ENCODE measurements around the gene KRTAP10-12. TPM values are rescaled to one million over a fixed set of nuclear protein-coding genes. Genes with fewer than 3 reads are reported as not detected.

The KRTAP10-12 gene
- polyA plus RNA-seq, 1 donor: not detected

DNA sequence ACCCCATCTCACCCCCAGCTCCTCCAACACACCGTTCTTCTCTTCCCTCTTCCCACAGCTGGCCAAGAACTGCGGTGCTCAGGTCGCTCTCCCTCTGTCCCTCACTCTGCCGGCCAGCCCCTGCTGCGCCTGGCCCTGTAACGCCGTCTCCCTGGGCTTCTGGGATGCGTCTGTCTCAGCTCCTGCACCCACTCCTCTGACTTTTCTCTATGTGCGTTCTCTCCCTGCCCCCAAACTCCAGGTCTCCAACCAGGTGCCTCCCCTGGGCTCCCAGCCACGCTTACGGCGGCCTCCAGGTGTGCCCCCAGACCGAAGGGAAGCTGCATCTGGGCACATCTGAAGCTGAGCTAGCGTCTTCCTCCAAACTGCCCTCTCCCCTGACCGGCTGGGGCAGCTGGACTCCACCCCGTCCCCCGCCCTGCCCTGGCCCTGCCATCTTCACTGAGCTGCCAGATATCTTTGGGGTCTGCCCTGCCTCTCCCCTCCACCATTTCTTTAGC is 2.6 kb downstream of the KRTAP10-12 start:
- no peak for DNase-seq

DNA sequence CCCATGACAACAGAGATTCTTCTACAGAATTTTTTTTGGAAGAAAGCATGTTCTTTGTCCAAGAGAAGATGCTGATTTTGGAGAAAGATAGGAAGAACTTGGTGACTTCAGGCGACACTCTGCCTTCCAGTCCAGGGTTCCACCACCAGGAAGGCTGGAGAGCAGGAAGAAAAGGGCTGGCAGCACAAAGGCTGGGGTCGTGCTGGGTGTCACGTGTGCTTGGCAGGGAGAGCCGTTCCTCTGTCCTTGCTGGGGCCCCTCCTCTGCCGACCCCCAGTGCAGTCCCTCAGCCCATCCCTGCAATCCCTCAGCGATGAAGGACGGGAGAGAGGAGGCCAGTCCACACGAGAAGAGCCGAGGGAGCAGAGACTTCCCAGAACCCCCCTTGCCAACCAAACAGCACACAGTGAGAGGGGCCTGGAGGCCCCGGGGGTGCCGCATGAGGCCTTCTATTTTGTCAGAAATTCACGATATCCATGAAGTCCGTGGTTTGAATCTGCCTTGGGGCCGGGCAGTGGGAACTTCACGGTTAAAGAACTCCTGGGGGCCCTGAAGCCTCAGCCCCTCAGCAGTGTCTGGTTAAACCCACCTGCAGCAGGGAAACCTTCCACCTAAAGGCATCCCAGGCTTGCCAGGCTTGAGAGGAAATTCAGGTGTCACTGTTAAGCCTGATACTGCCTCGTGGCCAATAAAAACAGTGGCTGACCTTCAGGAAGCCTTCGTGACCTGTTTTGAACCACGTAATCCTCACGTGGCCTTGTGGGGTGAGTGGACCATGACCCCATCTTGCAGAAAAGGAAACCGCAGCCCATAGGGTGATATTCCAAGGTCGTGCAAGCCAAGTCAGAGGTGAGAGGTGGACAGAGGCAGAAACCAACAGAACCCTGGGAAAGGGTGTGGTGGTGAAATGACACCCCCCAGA is 3.4 kb downstream of the KRTAP10-12 start:
- no peak for DNase-seq

DNA sequence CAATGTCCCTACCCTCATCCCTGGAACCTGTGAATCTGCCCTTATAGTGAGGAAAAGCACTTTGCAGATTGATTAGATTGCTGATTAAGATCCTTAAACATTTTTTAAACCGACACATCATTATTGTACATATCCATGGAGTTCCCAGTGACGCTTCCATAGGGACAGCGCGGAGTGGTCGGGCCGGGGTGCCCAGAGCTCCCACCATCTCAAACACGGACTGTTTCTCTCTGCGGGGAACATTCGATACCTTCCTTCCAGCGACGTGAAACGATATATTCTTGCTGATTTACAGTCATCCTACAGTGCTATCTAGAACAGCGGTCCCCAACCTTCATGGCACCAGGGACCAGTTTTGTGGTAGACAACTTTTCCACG is 4.0 kb downstream of the KRTAP10-12 start:
- DNase-seq: no peak

DNA sequence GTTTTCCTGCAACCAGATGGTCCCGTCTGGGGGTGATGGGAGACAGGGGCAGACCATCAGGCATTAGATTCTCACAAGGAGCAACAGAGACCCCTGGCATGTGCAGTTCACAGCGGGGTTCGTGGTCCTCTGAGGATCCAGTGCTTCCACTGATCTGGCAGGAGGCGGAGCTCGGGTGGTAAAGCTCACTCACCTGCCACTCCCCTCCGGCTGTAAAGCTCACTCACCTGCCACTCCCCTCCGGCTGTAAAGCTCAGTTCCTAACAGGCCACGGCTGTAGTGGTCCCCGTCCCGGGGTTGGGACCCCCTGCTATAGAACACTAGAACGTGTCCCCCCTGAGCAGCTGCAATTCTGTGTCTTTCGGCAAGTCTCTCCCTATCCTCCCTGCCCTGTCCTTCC is 4.6 kb downstream of the KRTAP10-12 start:
- no peak for DNase-seq

DNA sequence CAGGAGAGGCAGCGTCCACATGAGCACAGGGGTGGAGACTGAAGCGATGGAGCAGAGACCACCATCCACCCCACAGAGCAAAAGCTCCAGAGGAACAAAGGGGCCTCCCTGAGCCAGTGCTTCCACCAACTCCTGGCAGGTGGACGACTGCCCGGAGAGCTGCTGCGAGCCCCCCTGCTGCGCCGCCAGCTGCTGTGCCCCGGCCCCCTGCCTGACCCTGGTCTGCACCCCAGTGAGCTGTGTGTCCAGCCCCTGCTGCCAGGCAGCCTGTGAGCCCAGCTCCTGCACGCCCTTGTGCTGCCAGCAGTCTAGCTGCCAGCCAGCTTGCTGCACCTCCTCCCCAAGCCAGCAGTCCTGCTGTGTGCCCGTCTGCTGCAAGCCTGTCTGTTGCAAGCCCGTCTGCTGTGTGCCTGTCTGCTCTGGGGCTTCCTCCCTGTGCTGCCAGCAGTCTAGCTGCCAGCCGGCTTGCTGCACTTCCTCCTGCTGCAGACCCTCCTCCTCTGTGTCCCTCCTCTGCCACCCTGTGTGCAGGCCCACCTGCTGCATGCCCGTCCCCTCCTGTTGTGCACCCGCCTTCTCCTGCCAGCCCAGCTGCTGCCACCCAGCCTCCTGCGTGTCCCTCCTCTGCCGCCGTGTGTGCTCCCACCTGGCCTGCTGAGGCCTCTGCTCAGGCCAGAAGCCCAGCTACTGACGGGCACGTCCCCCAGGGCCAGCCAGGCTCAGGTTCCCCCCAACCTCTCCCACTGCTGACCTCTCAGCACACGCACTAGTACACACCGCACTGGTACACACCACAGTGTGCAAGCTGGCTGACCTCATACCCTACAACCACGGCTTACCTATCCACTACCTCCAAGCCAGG is 5.4 kb downstream of the KRTAP10-12 start:
- DNase-seq: no peak

DNA sequence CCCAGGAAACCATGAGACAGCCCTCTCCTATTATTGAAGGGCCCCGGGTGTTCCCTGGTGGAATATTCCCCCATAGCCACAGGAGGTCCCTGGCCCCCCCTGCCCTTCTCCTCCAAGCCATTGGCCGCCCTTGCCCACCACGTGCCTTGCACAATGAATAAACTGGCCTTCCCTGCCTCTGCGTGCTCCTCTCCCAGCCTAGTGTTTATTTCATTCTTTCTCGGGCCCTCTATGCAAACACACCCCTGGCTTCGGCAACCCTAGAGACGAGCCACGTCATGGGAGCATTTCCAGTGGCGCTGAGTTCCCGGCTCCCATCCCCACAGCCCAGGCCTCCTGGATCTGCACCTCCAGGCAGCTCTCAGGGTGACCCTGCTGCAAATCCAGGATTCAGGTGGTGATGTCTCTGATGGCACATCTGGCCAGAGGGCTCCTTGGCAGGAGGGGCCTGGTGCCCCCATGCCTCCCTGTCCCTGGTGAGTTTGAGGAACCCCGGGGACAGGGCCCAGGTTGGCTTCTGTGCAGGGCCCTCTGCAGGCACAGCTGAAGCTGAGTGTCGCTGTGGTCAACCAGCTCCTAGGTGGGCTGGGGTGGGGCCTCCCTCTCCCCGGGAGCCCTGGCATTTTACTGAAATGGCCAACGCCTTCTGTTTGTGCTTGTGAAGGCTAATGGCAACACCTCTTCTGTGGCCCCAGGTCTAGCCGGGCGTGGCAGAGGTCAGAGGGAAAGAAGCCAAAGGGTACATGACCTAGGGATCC is 6.2 kb downstream of the KRTAP10-12 start:
- no peak for DNase-seq

DNA sequence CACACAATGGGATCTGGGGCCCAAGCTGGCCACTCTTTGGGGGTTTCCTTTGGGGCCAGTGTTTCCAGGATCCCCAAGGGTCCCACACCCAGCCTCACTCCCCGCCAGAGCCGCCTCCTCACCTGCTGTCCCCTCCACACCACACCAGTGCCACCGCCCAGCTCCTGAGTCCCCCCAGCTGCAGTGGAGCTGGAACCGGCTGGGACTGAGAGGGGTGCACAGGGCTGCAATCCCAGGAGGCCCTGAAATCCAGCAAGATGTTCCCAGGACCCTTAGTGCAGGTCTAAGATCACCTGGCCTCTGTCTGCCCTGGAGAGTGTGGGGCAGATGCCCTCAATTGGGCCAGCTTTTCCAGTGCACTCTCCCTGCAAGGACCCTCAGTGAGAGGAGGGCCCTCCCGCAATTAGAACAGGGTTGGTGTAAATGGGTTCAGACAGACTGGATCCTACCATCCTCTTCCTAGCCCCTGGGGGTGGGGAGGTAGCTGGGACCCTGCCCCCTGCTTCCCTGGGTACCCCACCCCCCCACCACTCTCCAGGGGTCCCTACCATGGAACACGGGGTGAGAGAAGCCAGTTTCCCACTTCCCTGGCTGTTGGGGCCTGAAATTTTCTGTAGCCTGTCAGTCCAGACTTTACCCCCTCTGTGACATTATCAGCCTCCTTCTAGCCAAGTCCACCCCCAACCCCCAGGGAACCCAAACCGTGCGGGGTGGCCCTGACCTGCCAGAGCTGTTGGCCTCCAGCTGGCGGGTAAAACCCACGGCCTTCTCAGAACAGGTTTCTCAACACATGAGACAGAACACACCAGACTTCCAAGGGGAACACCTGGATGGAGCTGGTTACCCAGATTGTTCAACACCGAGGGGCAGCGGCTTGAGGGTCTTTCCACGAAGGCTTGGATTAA is 7.0 kb downstream of the KRTAP10-12 start:
- DNase-seq: no peak

DNA sequence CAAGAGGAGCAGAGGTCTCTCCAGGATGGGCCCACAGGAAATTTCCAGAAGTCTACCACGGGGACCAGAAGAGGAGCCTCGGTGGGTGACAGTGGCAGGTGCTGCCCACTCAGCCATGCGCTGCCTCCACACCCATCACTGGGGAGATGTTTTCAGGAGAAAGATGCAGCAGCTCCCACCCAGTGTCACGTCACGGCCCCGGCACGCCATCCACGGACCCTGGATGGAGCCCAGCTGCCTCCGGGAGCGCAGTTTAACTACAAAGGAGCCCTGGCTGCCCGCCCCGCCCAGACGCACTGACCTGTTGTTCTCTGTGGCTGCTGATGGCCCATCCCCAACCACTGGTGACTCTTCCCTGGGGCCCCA is 7.6 kb downstream of the KRTAP10-12 start:
- DNase-seq: no peak

DNA sequence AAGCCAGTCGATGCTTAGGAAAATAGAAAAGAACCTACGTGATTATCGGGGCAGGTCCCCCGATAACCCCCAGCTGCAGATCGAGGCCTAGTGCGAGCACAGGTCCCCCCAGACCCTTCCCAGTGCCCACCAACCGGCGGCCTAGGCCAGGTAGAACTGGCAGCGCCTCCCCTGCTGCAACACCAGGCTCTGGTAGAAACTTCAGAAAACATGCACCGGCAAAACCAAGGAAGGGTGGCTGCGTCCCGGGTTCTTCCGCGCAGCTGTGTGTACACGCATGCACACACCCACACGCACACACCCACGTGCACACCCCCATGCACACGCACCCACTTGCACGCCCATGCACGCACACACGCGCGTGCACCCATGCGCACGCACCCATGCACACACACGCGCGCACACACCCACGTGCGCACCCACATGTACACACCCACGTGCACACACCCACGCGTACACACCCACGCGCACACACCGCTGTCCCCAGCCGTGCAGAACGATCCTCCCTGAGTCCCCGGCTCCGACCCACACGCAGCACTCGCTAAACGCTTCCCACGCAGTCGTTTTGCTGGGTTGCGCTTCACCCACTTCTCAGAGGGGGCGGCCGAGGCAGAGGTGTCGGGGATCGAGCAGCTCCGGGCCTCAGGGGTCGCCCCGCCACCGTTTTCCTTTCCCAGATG is 9.2 kb downstream of the KRTAP10-12 start:
- DNase-seq: no peak

DNA sequence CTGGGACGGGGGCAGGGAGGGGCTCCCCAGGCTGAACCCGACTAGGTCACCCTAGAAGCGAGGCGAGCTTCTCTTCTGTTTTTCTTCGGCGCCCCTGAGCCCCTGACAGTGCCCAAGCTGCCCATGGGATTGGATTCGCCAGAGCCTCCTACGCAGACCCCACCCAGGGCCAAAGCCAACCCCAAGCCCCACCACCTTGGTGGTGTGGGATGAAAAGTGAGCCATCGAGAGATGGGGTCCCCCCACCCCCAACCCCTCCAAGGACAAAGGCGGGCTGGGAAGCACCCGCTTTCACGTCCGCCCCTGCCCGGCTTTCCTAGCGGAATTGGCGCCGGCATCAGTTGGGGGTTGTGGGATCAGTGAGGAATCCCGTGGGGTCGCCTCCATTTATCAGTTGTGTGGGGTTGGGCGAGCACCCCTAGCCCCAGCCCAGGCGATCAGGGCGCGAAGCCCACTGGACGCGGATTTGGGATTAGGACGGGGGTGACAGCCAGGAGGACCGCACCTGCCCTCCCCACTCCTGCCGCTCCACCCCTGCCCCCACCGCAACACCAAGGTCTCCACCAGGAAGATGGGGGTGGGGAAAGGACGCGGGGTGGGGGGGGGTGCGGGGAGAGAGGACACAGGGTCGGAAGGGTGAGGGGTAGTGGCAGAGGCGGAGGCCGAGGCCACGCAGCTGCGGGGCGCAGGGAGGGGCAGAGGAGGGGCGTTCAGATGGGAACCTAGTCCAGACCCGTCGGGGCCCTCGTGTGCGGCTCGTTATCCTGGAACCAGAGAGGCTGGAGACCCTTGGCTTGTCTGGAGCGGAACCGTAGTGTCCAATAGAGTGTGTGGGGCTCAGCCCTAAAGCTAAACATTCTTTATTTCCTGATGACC is 10.0 kb downstream of the KRTAP10-12 start:
- DNase-seq: no peak

DNA sequence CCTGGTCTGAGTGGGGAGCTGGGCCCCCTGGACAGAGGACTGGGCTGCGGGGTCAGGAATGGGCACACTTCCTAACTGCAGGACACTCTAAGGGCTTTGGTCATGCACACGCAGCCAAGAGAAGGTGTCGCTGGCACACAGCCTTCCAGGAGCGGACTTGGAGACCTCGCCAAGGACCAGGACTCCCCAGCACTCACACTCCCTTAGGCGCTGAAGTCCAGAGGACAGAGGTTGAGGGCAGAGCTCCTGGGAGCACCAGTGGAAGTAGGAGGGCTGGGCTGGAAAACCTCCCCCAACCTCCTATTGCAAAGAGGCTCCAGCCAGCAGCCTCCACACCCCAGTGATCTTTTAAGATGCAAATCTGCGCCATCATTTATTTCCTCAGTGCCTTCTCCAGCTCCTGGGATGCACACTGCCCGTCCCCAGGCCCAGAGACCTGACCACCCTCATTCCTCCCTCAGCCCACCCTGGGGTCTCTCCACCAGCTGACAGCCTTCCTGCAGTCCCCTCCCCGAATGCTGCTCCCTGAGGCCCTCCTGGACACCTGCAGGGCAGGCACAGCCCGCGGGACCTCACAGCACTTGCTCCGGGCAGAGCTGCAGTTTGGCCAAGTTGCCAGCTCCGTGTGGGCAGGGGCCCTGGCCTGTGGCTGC is 11.4 kb downstream of the KRTAP10-12 start:
- DNase-seq: no peak

DNA sequence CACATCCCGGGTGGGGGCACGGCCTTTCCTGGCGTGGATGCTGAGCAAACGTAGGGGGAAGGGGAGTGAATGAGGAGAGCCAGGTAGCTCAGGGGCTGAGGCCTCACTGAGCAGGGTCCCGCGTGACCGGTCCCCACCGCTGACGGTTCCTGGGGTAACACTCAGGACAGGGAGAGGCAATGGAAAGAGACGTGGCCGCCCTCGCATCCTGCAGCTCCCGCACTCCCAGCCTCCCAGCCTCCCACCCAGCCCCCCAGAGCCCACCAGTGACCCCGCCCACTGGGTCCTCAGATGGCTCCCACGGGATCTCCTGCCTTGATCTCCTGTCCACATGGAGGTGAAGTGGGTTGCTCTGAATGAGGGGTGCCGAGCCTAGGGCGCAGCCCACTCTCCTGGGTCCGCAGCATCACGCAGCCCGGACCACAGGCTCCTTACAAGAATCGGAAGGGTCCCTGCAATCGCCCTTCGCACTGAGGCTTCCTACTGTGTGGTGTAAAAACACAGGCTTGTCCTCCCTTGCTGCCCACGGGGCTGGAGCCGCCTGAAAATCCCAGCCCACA is 12.0 kb downstream of the KRTAP10-12 start:
- DNase-seq: no peak

DNA sequence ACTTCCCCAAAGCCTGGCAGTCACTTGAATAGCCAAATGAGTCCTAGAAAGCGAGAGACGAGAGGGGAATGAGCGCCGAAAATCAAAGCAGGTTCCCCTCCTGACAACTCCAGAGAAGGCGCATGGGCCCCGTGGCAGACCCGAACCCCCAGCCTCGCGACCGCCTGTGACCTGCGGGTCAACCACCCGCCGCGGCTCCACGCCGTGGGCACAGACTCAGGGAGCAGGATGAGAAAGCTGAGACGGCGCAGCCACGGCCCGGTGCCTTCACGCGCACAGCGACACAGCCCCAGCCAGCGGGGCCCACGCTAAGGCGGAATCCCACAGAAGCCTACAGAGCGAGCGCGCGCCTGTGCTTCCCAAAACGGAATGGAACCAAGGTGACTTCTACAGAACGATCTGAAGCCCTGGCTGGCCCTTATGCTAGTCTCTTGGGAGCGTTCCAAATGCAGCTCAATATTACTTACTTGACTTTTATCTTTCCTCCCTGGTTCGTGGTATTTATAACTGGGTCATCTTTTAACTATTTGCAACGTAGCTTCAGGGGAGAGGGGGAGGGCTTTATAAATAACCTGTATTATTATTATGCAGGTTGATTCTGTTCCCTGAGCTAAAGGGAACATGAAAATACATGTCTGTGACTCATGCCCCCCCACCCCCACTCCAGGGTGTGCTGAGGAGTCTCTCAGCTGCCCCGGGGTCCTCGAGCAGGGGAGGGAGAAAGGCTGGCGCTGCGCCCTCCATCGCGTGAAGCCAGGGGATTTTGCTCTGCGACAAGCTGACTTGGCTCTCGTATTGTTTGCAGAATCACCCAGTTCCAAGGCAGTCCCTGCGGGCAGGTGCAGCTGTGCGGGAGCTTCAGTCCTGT is 12.7 kb downstream of the KRTAP10-12 start:
- DNase-seq: no peak

DNA sequence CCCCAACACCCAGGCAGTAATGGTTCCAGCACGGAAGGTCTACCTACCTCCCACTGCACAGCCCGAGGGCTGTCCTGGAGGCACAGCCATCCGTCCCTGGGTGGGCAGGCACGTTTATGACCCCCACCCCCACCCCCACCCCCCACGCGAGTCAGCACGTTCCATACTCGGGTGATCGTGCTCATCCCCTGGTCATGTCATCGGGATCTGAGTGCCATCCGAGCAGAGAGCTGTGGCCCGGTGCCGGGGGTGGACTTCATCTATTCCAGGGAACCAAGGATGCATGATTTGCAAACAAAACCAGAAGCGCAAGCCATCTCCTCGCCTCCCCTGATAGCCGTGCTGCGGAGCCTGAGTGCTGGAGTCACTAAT is 13.3 kb downstream of the KRTAP10-12 start:
- no peak for DNase-seq

DNA sequence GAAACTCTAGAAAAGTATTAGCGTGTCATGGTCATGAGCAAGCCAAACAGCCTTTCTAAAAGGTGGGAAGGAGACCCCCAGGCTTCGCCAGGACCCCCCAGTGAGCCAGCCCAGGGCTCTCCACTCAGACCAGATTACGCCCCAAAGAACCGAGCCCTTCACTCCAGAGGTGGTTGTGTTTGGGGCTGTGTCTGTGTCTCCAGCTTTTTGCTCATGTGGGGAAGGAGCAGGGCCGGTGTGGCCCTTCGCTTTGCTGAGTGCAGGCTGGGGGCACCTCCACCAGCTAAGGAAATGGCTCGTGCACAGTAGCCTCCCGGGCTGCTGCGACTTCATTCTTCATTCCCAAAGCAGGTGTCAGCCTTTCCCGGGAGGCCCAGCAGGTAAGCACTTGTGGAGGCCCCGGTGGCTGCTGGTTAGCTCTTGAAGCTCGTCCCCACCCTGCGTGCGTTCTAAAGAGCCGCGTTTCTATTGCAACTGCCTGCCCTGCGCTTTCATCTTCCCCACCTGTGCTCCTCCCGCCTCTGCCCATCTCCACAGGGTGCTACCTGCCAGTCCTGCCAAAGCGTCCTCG is 13.9 kb downstream of the KRTAP10-12 start:
- DNase-seq: no peak

DNA sequence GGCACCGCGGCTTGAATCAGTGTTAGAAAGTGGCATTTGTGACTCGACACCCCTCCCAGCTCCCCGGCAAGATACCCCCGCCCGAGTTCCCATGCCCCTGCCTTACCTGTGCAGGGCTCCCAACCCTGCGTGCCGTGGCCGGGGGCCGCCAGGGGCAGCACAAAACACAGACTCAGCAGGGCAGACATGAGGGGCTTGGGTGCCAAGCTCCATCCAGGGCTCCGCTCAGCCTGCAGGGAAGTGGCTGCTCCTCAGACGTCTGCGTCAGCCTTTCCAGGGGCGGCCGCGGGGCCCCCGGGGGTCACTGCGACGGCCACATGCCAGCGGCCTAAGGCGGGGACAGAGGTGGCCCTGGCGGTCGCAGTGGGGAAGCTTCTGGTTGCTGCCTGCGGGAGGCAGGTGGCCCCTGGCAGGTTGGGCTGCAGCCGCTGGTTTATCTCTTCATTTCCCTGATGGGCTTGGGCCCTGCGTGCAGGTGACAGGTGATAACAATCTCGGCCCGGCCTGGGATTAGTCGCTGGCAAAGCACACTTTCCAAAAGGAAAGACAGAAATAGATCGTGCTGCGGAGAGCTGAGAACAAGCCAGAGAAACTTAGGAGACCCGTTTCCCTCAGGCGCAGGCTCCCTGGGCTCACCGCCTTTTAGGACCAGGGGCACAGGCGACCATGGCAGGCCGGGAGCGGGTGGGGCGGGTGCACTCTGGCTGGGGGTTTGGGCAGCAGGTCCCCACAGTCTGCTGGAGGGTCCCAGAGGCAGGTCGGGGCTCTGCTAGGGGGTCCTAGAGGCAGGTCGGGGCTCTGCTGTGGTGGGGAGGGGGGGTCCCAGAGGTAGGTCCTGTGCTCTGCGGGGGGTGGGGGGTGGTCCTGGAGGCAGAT is 14.6 kb downstream of the KRTAP10-12 start, which contains the start of gene TSPEAR:
Gene TSPEAR, minus strand, starts transcription at position 246 of the 876 bp plus-strand sequence. Its CDS starts 58 bp downstream, at position 188.
- DNase-seq: no peak
